IPS-15b (cell line): ENCODE measurements around the gene ITPA.
A peak's percentile ranks its signal among the peaks of the same experiment; 100 is the strongest.

Experiments used
- H3K27me3 ChIP-seq: one replicate; pipeline ENCODE4 v1.6.1; 2013; ENCODE audit warnings: low read length; ENCODE audit not compliant: control insufficient read depth, insufficient read depth
- H3K36me3 ChIP-seq: one replicate; pipeline ENCODE4 v1.6.1; 2013; ENCODE audit warnings: low read length; ENCODE audit not compliant: control insufficient read depth, insufficient read depth
- H3K4me1 ChIP-seq: one replicate; pipeline ENCODE4 v1.6.1; 2013; ENCODE audit warnings: mild to moderate bottlenecking, low read length; ENCODE audit not compliant: control insufficient read depth, insufficient read depth
- H3K4me3 ChIP-seq: one replicate; pipeline ENCODE4 v1.5.1; 2013; ENCODE audit warnings: low read depth, low read length
- H3K9ac ChIP-seq: one replicate; pipeline ENCODE4 v1.6.1; 2013; ENCODE audit warnings: low read depth, mild to moderate bottlenecking, low read length
- H3K9me3 ChIP-seq: one replicate; pipeline ENCODE4 v1.6.1; 2013; ENCODE audit warnings: mild to moderate bottlenecking, low read length; ENCODE audit not compliant: control insufficient read depth, insufficient read depth

ITPA gene

DNA sequence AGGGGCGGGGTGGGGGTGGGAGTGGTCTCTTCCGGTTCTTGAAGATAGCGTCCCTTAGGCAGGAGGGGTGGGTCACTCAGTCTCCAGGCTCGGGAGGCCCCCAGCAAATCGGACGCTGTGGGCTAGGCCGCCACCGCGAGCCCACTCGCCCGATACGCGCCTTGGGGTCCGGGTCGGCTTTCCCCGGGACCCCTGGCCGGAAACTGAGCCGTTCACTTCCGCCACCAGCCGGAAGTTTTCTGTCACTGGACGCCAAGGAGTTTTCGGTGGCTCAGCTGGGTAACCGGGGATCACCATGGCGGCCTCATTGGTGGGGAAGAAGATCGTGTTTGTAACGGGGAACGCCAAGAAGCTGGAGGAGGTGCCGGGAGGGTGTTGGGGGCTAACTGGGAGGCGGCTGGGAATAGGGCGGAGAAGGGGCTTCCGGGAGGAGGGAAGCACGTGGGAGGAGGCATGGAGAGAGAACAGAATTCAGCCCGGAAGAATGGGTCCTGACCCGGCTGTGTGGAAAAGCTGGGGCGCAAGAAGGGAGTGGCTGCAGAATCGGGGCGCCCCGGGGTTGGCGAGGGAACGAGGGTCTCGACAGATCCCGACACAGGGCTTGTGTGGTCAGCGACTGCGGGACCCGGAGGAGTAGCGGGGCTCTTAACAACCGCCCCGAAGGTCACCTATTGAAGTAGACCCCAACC lies at the start of gene ITPA:
Gene ITPA, plus strand, starts transcription at position 242 of the 689 bp plus-strand sequence. Its CDS starts 54 bp downstream, at position 296.
- Histone ChIP-seq H3K4me3 (peak within 1 kb of the TSS; percentile 92), H3K27me3 (no peaks in the 10 kb centered on the region), H3K9me3 (no peaks in the 10 kb centered on the region), H3K4me1 (no peaks in the 10 kb centered on the region), H3K9ac (peak within 1 kb of the TSS; percentile 98), H3K36me3 (peaks cover 6% of the 10 kb centered on the region)

DNA sequence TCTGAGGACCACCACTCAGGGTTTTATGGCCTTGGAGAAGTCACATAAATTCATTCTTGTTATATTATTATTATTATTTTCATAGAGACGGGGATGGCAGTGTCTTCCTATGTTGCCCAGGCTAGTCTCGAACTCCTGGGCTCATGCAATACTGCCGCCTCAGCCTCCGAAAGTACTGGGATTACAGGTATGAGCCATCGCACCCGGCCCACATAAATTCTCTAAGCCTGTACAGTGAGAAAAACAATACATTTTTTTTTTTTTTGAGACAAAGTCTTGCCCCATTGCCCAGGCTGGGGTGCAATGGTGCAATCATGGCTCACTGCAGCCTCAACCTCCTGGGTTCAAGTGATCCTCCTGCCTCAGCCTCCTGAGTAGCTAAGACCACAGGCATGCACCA lies 48.9 kb upstream of the ITPA start:
- H3K4me1 ChIP-seq: peaks cover 5% of the 10 kb centered on the region
- no peak overlapping the region for H3K4me3 ChIP-seq

DNA sequence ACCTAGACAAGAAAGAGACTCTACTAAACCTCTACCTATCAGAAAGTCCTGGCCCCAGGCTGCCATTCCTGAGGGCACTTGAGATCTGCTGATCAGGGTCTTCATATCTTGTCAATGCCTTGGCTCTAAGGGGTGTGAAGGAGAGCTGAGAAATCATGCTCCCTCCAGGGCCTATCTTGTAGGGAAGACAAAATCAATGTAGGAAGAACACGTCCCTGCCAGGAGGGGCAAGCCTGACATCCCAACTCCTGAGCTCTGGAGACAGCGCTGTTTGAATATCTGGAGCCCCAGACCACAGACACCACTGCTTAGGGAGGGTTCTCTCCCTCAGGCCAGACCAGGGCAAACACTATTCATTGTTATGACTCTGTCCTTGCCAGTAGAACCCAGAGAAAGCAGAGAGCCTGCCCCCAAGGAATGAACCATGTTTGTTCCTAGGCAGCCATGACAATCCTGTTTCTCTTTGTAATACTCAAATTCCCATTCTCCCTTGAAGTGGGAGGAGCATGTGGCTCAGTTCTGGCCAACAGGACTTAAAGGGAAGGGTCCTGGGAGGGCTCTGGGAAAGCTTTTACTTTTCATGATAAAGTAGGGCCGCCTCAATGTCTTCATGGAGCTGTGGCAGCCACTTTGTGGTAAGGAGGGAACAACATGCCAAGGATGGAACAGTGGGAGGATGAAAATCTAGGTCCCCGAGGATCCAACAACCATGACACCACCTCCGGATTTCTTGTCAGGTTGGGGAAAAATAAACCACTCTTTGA lies 47.8 kb upstream of the ITPA start:
- peaks cover 5% of the 10 kb centered on the region for H3K4me1 ChIP-seq
- H3K9ac ChIP-seq: no peak overlapping the region
- H3K9me3 ChIP-seq: no peaks in the 10 kb centered on the region
- no peaks in the 10 kb centered on the region for H3K27me3 ChIP-seq
- no peak overlapping the region for H3K4me3 ChIP-seq
- peaks cover 3% of the 10 kb centered on the region for H3K36me3 ChIP-seq

More for the DNA sequence above, 48.9 kb upstream of the ITPA start:
- H3K9ac ChIP-seq: no peak overlapping the region
- H3K36me3 ChIP-seq: peaks cover under 1% of the 10 kb centered on the region
- no peaks in the 10 kb centered on the region for H3K27me3 ChIP-seq
- H3K9me3 ChIP-seq: no peaks in the 10 kb centered on the region

DNA sequence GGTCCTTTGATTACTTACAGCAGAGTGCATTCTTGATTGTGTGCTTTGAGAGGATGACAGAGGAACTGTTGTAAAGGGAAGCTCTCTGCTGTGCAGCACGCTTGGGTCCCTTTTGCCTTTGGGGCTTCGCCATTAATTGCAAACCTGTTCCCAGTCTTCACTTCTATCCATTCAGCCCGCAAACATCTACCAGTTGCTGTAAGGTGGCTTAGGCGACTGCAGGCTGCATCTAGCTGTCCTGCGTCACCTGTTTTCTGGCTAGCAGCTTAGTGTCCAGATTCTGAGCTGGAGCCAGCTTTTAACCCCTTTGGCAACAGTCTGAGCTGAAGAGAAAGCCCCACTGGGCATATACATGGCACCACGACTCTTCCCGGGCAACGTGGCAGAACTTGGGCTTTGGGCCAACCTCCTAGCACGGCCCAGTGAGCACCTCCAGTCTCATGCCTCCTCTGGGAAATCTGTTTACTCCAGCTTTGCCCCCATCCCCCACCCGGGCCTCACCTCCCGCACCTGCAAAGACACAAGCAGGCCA lies 47.2 kb upstream of the ITPA start:
- Histone ChIP-seq H3K27me3 (no peaks in the 10 kb centered on the region), H3K9ac (peak overlapping the region; percentile 3), H3K36me3 (peaks cover 3% of the 10 kb centered on the region), H3K9me3 (no peaks in the 10 kb centered on the region), H3K4me1 (peaks cover 5% of the 10 kb centered on the region), H3K4me3 (no peak overlapping the region)

DNA sequence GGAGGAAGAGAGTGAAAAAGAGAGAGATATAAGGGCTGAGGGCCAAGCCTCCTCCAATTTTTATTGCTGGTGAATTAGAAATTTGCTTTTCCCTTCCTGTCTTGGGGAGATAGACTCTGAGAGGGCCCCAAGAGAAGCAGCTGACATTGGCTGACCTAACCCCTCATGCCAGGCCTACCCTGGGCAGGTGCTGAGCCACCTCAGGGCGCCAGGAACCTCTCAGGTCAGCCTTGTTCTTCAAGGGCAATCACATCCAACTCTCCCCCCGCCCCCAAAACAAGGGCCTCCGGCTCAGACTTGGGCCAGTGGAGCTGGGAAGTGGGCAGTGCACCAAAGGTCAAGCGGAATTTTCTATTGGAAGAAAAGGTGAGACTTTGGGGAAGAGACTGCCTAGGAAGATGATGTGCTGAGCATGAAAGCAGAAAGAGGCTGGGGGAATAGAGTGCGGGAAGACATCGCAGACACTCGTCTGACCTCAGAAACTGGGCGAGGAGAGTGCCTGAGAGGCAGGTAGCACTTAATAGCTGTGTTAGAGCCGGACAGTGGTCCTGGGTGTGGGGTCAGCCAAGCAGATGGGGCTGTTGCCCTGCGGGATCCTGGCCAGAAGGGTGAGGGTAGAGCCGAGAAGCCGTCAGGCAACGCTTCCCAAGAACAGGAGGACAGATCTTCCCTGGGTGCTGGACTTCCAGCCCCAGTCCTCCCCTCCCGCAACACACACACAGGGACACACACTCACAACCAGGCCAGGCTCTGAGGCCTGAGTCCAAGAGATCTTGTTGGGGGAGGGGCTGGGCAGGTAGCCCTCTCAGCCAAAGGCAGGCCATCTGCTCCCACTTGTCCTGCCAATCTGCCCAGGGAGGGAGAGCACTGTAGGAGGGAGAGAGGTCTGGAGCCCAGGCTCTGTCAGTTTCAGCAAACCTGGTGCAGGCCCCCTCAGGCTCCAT lies 45.9 kb upstream of the ITPA start:
- Histone ChIP-seq H3K4me1 (peaks cover 9% of the 10 kb centered on the region), H3K36me3 (peaks cover 3% of the 10 kb centered on the region), H3K9me3 (no peaks in the 10 kb centered on the region), H3K4me3 (no peak overlapping the region), H3K27me3 (peaks cover 4% of the 10 kb centered on the region), H3K9ac (no peak overlapping the region)

DNA sequence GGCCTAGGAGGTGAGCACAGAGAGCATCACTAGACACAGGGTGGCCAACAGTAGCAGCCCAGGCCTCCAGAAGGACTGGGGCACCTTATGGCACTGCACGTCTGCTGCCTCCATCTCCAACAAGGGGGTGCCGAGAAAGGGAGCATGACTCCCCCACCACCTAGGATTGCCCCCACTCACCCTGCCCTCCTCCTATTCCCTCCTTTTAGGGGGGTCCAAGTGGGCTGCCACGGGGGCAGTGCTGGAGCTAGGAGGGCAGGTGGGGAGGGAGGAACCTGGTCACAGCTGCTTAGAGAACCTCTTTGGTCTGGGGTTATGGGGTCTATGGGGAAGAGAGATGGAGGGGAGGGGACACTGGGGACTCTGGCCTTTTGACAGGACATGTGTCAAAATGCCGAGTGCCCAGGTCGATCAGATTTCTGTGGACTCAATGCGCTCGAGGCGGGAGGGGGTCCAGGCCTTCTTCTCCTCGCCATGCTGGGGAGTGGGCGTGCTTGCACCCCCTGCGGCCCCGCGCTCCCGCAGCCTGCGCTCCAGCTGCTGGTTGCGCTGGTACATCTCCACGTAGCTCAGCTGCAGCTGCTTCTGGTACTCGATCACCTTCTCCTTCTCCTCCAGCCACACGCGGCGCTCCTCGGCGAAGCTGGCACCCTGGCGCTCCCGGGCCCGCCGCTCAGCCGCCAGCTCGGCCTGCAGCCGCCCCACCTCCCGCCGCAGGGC lies 45.1 kb upstream of the ITPA start:
- Histone ChIP-seq H3K4me1 (peaks cover 15% of the 10 kb centered on the region), H3K9me3 (no peaks in the 10 kb centered on the region), H3K27me3 (peaks cover 8% of the 10 kb centered on the region), H3K36me3 (peaks cover 3% of the 10 kb centered on the region), H3K4me3 (no peak overlapping the region), H3K9ac (no peak overlapping the region)

DNA sequence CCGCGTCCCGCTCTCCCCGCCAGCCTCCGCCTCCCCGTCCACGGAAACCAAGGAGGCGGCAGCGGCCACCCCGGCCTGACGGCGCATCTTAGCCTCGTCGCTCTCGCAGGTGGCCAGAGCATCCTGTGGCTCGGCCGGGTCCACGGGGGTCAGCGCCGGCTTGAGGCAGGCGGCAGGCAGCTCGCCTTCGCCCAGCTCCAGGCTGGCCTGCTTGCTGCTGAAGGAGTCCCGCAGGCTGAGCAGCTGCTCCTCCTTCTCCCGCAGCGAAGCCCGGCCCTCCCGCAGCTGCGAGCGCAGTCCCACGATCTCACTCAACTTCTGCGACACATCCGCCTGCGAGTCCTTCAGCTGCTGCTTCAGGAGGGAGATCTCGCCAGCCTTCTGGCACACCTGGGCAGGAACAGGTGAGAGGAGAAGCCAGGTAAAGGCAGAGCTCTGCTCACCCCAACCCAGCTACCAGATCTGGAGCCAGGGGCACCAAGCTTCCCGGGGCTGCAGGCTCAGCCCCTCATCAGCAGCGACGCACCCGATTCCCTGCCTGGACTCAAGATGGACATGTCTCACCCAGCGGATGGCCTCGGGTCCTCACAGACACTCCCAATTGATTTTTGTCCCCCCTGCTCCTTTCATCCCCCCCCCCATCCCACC lies 44.4 kb upstream of the ITPA start:
- H3K9me3 ChIP-seq: no peaks in the 10 kb centered on the region
- no peak overlapping the region for H3K9ac ChIP-seq
- peaks cover 16% of the 10 kb centered on the region for H3K4me1 ChIP-seq
- H3K27me3 ChIP-seq: peaks cover 9% of the 10 kb centered on the region
- H3K4me3 ChIP-seq: no peak overlapping the region
- H3K36me3 ChIP-seq: peaks cover 3% of the 10 kb centered on the region

DNA sequence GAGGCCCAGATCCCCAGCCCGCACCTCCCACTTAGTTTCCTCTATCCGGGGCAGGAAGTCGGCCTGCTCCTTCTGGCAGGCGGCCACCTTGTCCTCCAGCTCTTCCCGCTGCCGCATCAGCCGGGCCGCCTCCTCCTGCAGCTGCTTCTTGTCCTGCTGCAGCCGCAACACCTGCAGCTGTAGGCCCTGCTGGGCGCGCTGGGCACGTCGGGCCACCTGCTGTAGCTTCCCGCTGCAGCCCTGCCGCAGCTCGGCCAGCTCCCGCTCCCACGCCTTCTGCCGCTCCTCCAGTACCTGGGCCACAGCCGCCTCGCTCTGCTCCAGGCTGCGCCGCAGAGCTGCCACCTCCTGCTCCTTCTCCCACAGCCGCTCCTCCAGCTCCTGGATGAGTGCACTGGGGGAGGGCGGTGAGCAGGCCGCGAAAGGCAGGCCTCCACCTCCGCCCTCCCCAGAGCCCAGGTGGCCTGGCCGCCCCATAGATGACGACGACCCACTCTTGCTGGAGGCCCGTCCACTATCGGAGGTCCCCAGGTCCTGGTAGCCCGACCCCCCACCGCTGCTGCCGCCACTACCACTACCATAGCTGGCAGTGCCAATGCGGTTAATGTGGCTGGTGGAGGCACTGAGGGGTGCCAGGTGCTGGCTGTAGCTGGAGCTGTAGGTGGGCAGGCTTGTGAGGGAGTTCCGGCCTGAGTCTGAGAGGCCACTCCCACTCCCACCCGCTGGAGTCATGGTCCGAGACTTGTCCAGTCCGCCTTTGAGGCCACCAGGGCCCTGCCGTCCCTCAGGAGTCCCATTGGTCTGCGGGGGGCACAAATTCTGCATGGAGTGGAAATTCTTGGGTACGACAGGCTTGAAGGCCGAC lies 43.6 kb upstream of the ITPA start:
- Histone ChIP-seq H3K27me3 (peaks cover 9% of the 10 kb centered on the region), H3K36me3 (peaks cover 3% of the 10 kb centered on the region), H3K4me3 (no peak overlapping the region), H3K9ac (no peak overlapping the region), H3K4me1 (peaks cover 16% of the 10 kb centered on the region), H3K9me3 (no peaks in the 10 kb centered on the region)

DNA sequence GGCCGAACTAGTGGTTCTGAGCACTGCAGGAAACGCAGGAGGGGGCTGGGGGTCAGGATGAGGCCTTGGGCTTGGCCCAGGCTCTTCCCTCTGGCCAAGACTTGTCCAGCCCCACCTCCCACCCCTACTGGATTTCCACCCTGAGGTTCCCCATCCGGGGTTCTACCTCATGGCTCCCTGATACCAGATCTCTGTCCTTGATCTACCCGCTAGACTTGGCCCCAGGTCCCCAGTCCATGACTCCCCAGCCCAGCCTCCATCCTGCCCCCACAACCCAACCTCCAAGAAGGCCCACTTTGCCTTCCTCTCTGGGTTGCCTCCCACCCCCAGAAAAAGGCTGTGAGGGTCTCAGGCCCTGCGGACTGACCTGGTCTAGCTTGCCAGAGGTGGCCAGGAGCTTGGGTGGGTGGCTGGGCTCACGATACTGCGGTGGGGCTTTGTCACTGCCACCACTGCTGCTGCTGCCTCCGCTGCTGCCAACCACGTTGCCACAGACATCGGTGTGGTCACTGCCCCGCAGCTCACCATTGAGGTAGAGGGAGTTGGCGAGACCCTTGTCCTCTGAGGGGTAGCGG lies 42.9 kb upstream of the ITPA start:
- Histone ChIP-seq H3K36me3 (peaks cover 3% of the 10 kb centered on the region), H3K9me3 (no peaks in the 10 kb centered on the region), H3K4me3 (no peak overlapping the region), H3K27me3 (peaks cover 9% of the 10 kb centered on the region), H3K4me1 (peaks cover 19% of the 10 kb centered on the region), H3K9ac (no peak overlapping the region)

DNA sequence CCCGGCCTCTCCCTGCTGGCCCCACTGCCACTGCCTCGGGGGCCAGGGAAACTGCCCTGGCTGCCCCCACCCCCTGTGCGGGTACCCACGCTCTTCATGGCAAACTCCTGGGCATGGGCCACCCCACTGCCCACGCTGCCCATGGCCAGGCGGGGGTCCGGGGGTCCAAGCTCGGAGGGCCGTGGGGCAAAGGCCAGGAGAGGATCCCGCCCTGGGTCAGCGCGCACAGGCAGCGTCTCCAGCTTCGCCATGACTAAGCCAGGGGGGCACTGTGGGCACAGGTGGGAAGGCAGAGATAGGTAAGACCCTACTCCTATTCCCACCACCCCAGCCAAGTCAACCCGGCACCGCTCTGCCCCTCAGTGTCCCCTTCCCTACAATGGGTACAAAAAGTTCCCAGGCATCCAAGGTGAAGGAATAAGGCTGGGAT lies 42.4 kb upstream of the ITPA start:
- no peaks in the 10 kb centered on the region for H3K9me3 ChIP-seq

More for the DNA sequence above, 42.4 kb upstream of the ITPA start:
- Histone ChIP-seq H3K36me3 (peaks cover 3% of the 10 kb centered on the region), H3K27me3 (peaks cover 9% of the 10 kb centered on the region), H3K4me3 (no peak overlapping the region), H3K9ac (no peak overlapping the region), H3K4me1 (peaks cover 20% of the 10 kb centered on the region)
